Heart right ventricle (tissue), 16 donors: ENCODE data around the gene FUT8. TPM values are rescaled to one million over a fixed set of nuclear protein-coding genes. Genes with fewer than 3 reads are reported as not detected.

Source experiments
- ATAC-seq, 8 donors: fragments of 200-7000 bp; cut with Tn5 transposase; one replicate each; pipeline ENCODE4 v1.9.1; 2020; ENCODE audit warnings: mild to moderate bottlenecking in 8 of 8, moderate library complexity in 8 of 8, moderate number of reproducible peaks in 1 of 8
- DNase-seq, 2 donors: peaks; one replicate each; pipeline ENCODE4 v3.0.0-alpha.2; 2020
- H3K27ac ChIP-seq, 10 donors: fragments of 200-600 bp; sonication (generic) in 2 of 10; one replicate each; pipeline versions ENCODE4 v1.5.0 to v1.8.0; 2020 to 2022; ENCODE audit warnings: mild to moderate bottlenecking in 3 of 10
- H3K27me3 ChIP-seq, 7 donors: fragments of 200-600 bp; one replicate each; pipeline ENCODE4 v1.8.0; 2021 to 2022; ENCODE audit warnings: mild to moderate bottlenecking in 2 of 7
- H3K36me3 ChIP-seq, 9 donors: fragments of 200-600 bp; sonication (generic) in 1 of 9; one replicate each; pipeline versions ENCODE4 v1.5.0 to v1.8.0; 2020 to 2022; ENCODE audit warnings: mild to moderate bottlenecking in 2 of 9
- H3K4me1 ChIP-seq, 9 donors: fragments of 200-600 bp; sonication (generic) in 1 of 9; one replicate each; pipeline versions ENCODE4 v1.5.0 to v1.8.0; 2020 to 2022; ENCODE audit warnings: mild to moderate bottlenecking in 4 of 9
- H3K4me3 ChIP-seq, 10 donors: fragments of 200-600 bp; sonication (generic) in 2 of 10; one replicate each; pipeline versions ENCODE4 v1.5.0 to v1.8.0; 2020 to 2022; ENCODE audit warnings: mild to moderate bottlenecking in 7 of 10, moderate library complexity in 2 of 10
- H3K9me3 ChIP-seq, 11 donors: fragments of 200-600 bp in 10 of 11; sonication (generic) in 2 of 11; one replicate each; pipeline versions ENCODE4 v1.5.0 to v1.8.0; 2013 to 2022; ENCODE audit warnings: mild to moderate bottlenecking in 2 of 11, control low read depth in 1 of 11, moderate library complexity in 1 of 11
- CTCF ChIP-seq, 9 donors: fragments of 200-600 bp; sonication (generic) in 2 of 9; IDR thresholded peaks; one replicate each; pipeline versions ENCODE4 v1.5.0 to v1.8.0; 2021 to 2022; ENCODE audit warnings: antibody characterized with exemption in 9 of 9, mild to moderate bottlenecking in 5 of 9, moderate library complexity in 1 of 9
- WGBS, 2 donors: extraction: QIAGEN DNeasy Blood & Tissue Kit; methylation state at CpG; one replicate each; pipeline ENCODE4 v1.1.7; 2013; ENCODE audit warnings: inconsistent platforms in 1 of 2; 5-methylcytosine and 5-hydroxymethylcytosine counted together
- intact Hi-C, 10 donors: fragments of 100-400 bp; cut with DNase I; formaldehyde crosslinking; loops; one replicate each; pipeline versions ENCODE4 v1.11.1 to v1.14.2; 2022
- polyA plus RNA-seq, 2 donors: library from polyadenylated mRNA; stranded (reverse); fragments of 200-250 nt; gene quantifications; one replicate each; pipeline ENCODE4 v1.2.3, GENCODE V29; 2013
- total RNA-seq, 10 donors: library from RNA; stranded (reverse); fragmentation: NEBNext Ultra II Directional in 3 of 10; extraction: Animal tissue kit (Norgen Biotek cat#: 25700) in 3 of 10; gene quantifications; one replicate each; pipeline versions ENCODE4 v1.2.1 to v1.2.4, GENCODE V29; 2021 to 2023
- donor health status: Arrhythmogenic right ventricular cardiomyopathy.
- donor health status: ischemic (EF 13 %, LVEDD 7.1; RV severe dilation, severe dysfunction).
- donor health status: healthy with polysubstance abuse.
- donor health status: DM: no; HTN: yes; CAD: no.
- donor health status: DM: no; HTN: no; CAD: no.
- donor health status: ischemic (EF 25% LVEDD 6.9; RV normal size, moderate dysfunction).
- donor health status: ischemic (EF 25% LVEDD 5.7; RV mildly dilated, moderate dysfunction).
- donor health status: healthy.
- donor health status: DM: yes; HTN: yes; CAD: no.
- donor health status: Ischemic cardiomyopathy.
- donor health status: ischemic (EF 35%, LVEDD 5.7; RV mildly dilated, moderate dysfunction).
- donor health status: nonischemic (EF 11% LVEDD 7.7; RV severe dilation, severe dysfunction).
- donor health status: DM: yes; HTN: yes; CAD: no.
- donor health status: PGD.
- donor health status: ischemic (EF 29% LVEDD 5.4; RV normal size, mild dysfunction).
- donor health status: nonischemic (EF 23%, LVEDD 6.1; RV moderate dilation, normal function).

FUT8 gene
- total and polyA plus RNA-seq, 12 donors: 2.9 to 16.1 (median 9.9) TPM

DNA sequence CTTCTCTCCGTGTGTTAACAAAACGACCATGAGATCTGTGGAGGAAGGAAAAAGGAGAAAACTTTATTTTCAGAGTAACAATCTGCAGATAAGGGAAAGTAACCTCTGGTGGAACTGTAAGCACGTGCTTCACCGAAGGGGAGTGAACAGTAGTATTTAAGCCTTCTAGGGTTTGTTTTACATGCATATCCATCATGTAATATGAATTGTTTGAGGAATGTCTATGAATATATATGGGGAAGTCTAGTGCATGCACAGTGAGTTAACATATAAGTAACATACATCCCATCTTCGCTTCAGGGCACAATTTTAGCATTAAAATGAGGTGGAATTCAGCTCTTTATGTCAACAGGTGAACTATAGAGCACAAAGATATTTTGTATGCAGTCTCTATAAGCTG, 101.1 kb downstream of the FUT8 start:
- TF ChIP-seq CTCF (IDR thresholded peaks at IDR 0.05): no peak
- intact Hi-C loops: no loop called here
- peaks cover 0 to 17% (median 0%) of the 10 kb centered on the region in 11 donors for H3K9me3 ChIP-seq
- H3K27ac ChIP-seq: no peak overlapping the region
- H3K4me3 ChIP-seq: no peak overlapping the region
- no peaks in the 10 kb centered on the region for H3K4me1 ChIP-seq
- 89 to 92% methylated on average over 5 of the region's 5 CpGs for WGBS, 2 donors
- DNase-seq (no peak), ATAC-seq (no peak)
- no peaks in the 10 kb centered on the region for H3K36me3 ChIP-seq
- H3K27me3 ChIP-seq: no peaks in the 10 kb centered on the region

DNA sequence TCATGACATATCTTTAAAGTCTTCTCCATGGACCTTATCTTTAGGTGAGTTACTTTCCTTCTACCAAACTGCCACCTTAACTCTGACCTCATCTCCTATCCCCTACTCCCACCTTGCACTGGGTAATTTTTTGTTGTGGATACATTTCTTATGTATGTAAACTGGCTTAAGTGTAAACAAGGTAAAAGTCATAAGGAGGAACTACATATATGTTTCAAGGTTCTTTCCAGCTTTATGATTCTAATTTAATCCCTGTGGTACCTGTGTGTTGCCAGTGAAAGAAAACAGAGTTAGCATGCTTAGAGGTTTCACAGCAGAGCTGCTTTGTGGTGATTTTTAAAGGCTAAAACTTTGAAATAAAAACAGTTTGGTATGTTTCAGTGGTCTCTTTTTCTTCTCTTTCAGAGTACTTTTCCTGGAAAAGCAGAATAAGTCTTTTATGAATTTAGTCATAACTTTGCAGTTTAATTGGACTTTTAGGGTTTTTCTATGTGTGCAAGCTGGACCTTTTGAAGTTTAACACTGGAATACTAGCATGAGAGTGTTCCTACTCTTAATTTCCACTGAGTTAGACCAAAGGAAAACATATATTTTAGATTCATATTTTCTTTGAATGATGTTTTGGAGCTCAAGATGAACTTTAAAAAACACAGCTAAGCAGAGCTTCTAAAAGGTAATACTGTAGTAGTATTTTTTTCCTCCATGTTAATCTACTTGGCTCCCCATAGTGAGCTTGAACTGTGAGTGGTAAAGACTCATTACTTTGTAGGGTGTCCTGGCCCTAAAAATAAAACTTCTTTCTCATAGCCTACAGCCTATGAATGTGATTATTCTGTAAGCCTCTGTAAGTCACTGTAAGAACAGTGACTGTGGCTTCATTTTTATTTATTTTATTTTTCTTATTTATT, 105.4 kb downstream of the FUT8 start:
- Histone ChIP-seq H3K27me3 (no peaks in the 10 kb centered on the region), H3K4me3 (no peak overlapping the region), H3K9me3 (peaks cover 0 to 6% (median 0%) of the 10 kb centered on the region in 11 donors), H3K27ac (no peak overlapping the region), H3K36me3 (no peaks in the 10 kb centered on the region), H3K4me1 (no peaks in the 10 kb centered on the region)
- DNase-seq: no peak
- ATAC-seq: no peak
- no peak for TF ChIP-seq CTCF (IDR thresholded peaks at IDR 0.05)
- intact Hi-C loops: no loop called here

DNA sequence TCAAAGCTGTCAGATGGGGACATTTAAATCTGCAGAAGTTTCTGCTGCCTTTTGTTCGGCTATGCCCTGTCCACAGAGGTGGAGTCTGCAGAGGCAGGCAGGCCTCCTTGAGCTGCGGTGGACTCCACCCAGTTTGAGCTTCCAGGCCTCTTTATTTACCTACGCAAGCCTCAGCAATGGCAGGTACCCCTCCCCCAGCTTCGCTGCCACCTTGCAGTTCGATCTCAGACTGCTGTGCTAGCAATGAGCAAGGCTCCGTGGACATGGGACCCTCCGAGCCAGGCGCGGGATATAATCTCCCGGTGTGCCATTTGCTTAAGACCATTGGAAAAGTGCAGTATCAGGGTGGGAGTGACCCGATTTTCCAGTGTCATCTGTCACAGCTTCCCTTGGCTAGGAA, 115.5 kb downstream of the FUT8 start:
- Histone ChIP-seq H3K9me3 (peaks cover 0 to 53% (median 9%) of the 10 kb centered on the region in 11 donors), H3K4me1 (no peaks in the 10 kb centered on the region), H3K4me3 (no peak overlapping the region), H3K36me3 (no peaks in the 10 kb centered on the region), H3K27ac (no peak overlapping the region), H3K27me3 (no peaks in the 10 kb centered on the region)
- 97 to 98% methylated on average over 11 of the region's 11 CpGs for WGBS, 2 donors
- no peak for TF ChIP-seq CTCF (IDR thresholded peaks at IDR 0.05)
- ATAC-seq (no peak), DNase-seq (no peak)
- intact Hi-C loops: no loop called here

GRCh38 chr14:65531148-65531547, 118.6 kb downstream of the FUT8 start:
- Histone ChIP-seq H3K4me1 (no peaks in the 10 kb centered on the region), H3K27me3 (no peaks in the 10 kb centered on the region), H3K4me3 (no peak overlapping the region), H3K9me3 (peaks cover 0 to 65% (median 12%) of the 10 kb centered on the region in 11 donors), H3K36me3 (no peaks in the 10 kb centered on the region), H3K27ac (no peak overlapping the region)
- TF ChIP-seq CTCF (IDR thresholded peaks at IDR 0.05): no peak
- DNase-seq: no peak
- WGBS, 2 donors: 94 to 98% methylated on average over 3 of the region's 3 CpGs
- intact Hi-C loops: no loop called here
- ATAC-seq: no peak
